Measurements from ENCODE around the gene TTC12.

Gene TTC12, protein sequence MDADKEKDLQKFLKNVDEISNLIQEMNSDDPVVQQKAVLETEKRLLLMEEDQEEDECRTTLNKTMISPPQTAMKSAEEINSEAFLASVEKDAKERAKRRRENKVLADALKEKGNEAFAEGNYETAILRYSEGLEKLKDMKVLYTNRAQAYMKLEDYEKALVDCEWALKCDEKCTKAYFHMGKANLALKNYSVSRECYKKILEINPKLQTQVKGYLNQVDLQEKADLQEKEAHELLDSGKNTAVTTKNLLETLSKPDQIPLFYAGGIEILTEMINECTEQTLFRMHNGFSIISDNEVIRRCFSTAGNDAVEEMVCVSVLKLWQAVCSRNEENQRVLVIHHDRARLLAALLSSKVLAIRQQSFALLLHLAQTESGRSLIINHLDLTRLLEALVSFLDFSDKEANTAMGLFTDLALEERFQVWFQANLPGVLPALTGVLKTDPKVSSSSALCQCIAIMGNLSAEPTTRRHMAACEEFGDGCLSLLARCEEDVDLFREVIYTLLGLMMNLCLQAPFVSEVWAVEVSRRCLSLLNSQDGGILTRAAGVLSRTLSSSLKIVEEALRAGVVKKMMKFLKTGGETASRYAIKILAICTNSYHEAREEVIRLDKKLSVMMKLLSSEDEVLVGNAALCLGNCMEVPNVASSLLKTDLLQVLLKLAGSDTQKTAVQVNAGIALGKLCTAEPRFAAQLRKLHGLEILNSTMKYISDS

DNA sequence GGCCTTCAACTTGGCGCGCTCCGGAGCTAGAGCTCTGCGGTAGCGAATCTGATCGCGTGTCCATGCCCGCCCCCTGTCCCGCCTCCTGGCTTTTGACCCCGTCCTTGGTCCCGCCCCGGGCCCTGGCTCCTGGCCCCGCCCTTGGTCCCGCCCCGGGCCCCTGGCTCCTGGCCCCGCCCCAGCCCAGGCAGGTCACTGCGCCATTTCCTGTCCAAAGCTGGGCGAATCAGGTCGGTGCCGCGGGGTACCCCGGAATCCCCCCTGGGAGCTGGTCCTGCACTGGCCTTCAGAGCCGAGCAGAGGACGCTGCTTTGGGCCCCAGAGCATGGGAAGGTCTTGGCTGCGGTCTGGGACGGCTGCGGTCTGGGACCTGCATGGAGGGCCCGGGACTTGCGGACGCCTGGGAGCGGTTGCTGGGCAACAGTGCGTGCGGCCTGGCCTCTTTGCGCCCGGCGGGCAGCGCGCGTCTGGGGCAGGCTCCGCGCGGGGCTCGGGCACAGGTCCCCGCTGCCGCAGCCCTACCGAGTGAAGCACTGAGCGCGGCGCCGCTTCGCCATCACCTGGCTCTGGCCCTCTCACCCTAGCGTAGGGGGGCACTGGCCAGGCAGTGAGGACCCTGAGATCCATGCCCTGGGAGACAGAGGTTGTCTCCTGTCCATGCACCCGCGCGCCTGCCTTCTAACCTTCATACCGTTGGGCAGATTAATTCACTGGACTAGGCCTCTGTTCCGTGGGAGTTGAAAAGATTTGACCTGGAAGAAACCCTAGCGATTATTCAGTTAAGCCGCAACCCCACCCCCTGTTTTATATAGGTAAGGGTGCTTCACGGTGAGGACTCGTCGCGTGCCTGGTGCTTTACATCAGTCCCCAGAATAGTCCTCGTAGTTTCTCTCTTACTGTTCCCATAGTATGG is at the start of gene TTC12:
TTC12 (plus strand) TSS at position 195 of the 913 bp plus-strand sequence. CDS start 1,675 bp downstream, outside the sequence.
- peak; percentile 97 for DNase-seq (ENCODE audit: low spot score)

- DNase-seq (ENCODE audit: low spot score), result no peak
These were observed 49.0 kb upstream of the TTC12 start for GRCh38 chr11:113265362-113265761.

DNA sequence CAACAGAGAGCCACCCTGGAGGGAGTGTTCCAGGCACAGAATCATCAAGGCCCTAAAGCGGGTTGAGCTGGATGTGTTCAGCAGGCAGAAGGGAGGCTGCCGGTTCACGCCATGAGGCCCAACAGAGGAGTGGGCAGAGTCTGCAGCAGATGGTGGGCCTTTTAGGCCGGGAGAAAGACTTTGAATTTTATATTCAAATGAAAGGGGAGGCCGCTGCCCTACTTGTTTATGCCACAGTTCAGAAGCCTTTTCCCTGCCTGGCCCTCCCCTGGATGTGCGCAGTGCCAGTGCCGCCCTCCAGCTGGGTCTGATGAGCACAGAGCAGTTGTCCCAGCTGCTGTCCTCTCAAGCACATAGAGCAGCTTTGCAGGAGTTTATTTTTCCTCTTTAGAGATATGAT is 46.9 kb upstream of the TTC12 start:
- no peak for DNase-seq (ENCODE audit: low spot score)

- DNase-seq (ENCODE audit: low spot score), result no peak
These were observed 45.3 kb upstream of the TTC12 start for GRCh38 chr11:113269096-113269495.

DNA sequence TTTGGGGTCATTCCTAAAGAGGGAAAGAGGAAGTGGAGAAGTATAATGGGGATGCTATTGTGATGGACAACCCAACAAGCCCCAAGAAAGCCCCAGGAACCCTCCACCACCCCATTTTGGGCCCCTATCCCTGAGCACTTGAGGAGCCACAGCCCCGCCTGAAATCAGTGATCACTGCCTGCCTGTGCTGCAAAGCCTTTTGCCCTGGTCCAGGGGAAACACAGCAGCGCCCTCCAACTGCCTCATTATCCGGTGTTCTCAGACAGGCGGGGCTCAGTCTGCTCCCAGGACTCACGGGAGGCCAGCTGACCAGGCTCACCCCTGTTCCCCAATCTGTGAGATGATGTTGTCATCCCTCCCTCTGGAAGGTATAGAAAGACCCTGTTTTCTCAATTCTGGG is 44.7 kb upstream of the TTC12 start:
- DNase-seq (ENCODE audit: low spot score), result no peak

GRCh38 chr11:113270080-113270479 is 44.3 kb upstream of the TTC12 start:
- no peak for DNase-seq (ENCODE audit: low spot score)

DNA sequence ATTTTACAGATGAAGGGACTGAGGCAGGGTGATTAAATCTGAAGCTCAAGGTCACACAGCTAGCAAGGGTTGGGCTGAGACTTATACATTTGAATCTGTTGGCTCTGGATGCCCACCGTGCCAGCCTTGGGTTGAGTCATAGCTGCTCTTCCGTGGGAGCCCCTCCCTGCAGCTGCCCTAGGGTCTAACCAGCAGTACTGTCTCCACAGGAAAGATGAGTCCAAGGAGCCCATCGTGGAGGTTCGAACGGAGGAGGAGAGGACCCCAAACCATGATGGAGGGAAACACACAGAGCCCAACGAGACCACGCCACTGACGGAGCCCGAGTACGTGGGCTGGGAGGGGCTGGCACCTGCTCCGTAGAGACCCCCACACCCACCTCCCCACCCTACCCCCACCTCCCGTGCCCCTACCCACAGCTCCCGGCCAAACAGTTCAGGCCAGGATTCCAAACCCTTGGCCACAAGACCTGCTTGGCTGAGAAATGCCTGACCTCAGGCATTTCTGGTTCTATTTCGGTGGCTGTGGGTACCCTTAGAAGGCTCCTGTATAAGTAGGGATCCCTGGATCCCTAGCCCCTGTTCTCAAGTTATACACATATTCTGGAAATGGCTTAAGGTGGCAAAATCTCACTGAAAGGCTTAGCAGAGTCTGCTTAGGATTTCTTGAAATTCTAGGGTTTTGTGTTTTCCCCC is 42.7 kb upstream of the TTC12 start:
- DNase-seq (ENCODE audit: low spot score), result no peak

GRCh38 chr11:113272281-113272680 is 42.1 kb upstream of the TTC12 start:
- DNase-seq (ENCODE audit: low spot score), result no peak

GRCh38 chr11:113272927-113273615 is 41.3 kb upstream of the TTC12 start:
- DNase-seq (ENCODE audit: low spot score), result no peak

DNA sequence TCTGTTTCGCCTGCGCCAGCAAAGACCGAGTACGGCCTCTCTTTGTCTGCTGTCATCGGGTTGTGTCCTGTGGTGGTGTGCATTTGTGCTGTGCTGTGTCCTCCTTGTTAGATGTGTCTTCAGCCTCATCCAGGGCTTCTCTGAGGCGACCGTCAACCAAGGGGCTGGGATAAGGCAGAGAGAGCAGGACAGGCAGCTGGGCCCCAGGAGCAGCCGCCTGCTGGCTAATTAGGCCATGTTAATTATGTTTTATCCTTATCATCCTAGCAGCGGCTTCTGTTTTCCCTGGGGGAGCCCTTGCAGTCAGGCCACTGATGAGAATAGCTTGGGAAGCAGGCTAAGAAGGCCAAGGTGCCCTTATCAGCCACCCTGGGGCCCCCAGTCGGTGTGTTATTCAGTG is 40.7 kb upstream of the TTC12 start:
- DNase-seq (ENCODE audit: low spot score), result no peak

GRCh38 chr11:113274713-113275582 is 39.4 kb upstream of the TTC12 start:
- DNase-seq (ENCODE audit: low spot score), result peak; percentile 53

GRCh38 chr11:113275602-113276001 is 38.8 kb upstream of the TTC12 start:
- DNase-seq (ENCODE audit: low spot score), result no peak

GRCh38 chr11:113276466-113276865 is 37.9 kb upstream of the TTC12 start:
- peak; percentile 11 for DNase-seq (ENCODE audit: low spot score)

- DNase-seq (ENCODE audit: low spot score), result no peak
These were observed 36.5 kb upstream of the TTC12 start for GRCh38 chr11:113277907-113278306.

- DNase-seq (ENCODE audit: low spot score), result no peak
These were observed 35.9 kb upstream of the TTC12 start for GRCh38 chr11:113278481-113278880.

GRCh38 chr11:113278925-113279324 is 35.5 kb upstream of the TTC12 start:
- no peak for DNase-seq (ENCODE audit: low spot score)

GRCh38 chr11:113279591-113279990 is 34.8 kb upstream of the TTC12 start:
- DNase-seq (ENCODE audit: low spot score), result no peak

DNA sequence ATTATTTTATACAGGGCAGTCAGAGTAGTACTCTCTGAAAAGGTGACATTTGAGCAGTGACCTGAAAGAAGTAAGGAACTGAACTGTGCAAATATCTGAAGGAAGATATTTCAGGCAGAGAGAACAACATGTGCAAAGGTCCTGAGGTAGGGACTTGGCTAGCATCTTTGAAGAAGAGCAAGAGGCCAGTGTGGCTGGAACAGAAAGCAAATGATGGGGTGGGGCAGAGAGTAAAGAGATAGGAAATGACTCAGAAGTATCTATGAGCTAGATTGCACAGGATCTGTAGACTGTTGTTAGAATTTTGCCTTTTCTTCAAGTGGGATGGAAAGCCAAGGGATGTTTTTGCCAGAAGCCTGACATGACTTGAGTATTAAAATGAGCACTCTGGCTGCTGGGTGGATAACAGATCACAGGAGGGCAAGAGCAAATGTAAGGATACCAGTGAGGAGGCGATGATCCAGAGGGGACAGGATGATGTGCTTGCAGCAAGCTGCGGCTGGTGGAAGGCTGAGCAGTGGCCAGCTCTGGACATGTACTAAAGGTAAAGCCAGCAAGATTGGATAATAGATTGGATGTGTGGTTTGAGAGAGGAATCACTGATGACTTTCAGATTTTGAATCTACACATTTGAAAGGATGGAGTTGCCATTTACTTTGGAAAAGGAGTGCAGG is 33.2 kb upstream of the TTC12 start:
- no peak for DNase-seq (ENCODE audit: low spot score)

GRCh38 chr11:113282898-113283437 is 31.4 kb upstream of the TTC12 start:
- DNase-seq (ENCODE audit: low spot score), result no peak

Measured in ecto neural progenitor cell (in vitro differentiated cells).